DMS114 treated with DMSO at 0.1 percent for 48 hours (cell line): ENCODE data around the gene COMMD6.

Source experiments
- DNase-seq: peaks from one replicate; lab custom pipeline; 2025; ENCODE audit not compliant: unreplicated experiment; lab: John Stamatoyannopoulos, UW

COMMD6 gene

GRCh38 chr13:75530549-75530961 is 7.1 kb downstream of the COMMD6 start:
- DNase-seq: no peak

GRCh38 chr13:75521956-75522355 is 15.7 kb downstream of the COMMD6 start:
- no peak for DNase-seq

GRCh38 chr13:75518439-75519088 is 19.1 kb downstream of the COMMD6 start:
- DNase-seq: no peak

GRCh38 chr13:75514080-75514995 is 23.3 kb downstream of the COMMD6 start:
- no peak for DNase-seq

GRCh38 chr13:75513271-75513670 is 24.4 kb downstream of the COMMD6 start:
- no peak for DNase-seq

- no peak for DNase-seq
Observed at GRCh38 chr13:75512253-75512652, 25.4 kb downstream of the COMMD6 start.

- DNase-seq: no peak
Observed at GRCh38 chr13:75511051-75511625, 26.5 kb downstream of the COMMD6 start.

GRCh38 chr13:75508002-75508548 is 29.6 kb downstream of the COMMD6 start:
- no peak for DNase-seq

- no peak for DNase-seq
Observed at GRCh38 chr13:75507027-75508001, 30.3 kb downstream of the COMMD6 start.

GRCh38 chr13:75506018-75506417 is 31.6 kb downstream of the COMMD6 start:
- no peak for DNase-seq

GRCh38 chr13:75505327-75505726 is 32.3 kb downstream of the COMMD6 start:
- DNase-seq: no peak

GRCh38 chr13:75495938-75496337 is 41.7 kb downstream of the COMMD6 start:
- no peak for DNase-seq

GRCh38 chr13:75494491-75494890 is 43.1 kb downstream of the COMMD6 start:
- DNase-seq: no peak

- DNase-seq: no peak
Observed at GRCh38 chr13:75493156-75493555, 44.5 kb downstream of the COMMD6 start.

GRCh38 chr13:75492389-75492788 is 45.3 kb downstream of the COMMD6 start:
- no peak for DNase-seq

- DNase-seq: no peak
Observed at GRCh38 chr13:75491376-75491775, 46.3 kb downstream of the COMMD6 start.

GRCh38 chr13:75489502-75490263 is 48.0 kb downstream of the COMMD6 start:
- DNase-seq: no peak

- DNase-seq: no peak
Observed at GRCh38 chr13:75486146-75487062, 51.2 kb downstream of the COMMD6 start.
